GM18520 (cell line): ENCODE results near the gene LPP.

Experiments used
- ATAC-seq: cut with Tn5 transposase; IDR thresholded peaks from one replicate; pipeline ENCODE4 v1.9.1; 2021; ENCODE audit not compliant: unreplicated experiment

LPP gene

DNA sequence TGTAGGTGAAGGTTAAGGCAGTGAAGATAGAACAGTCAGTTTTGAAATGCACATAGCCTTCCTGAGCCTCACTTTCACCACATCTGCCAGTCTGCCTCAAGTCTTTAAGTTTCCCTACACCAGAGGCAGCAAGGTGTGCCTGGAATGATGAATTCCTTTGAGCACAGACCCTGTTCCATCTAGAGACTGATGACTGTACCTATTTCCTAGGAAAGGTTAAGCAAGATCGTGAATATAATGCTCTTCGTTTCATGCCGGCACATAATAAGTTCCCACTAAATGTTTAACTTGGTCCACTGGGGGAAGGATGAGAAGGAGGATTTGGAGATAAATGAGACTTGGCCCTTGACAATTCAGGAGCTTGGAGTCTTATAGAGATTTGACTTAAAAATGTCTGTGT lies 141.9 kb downstream of the LPP start:
- ATAC-seq, result no peak

- ATAC-seq, result no peak
These were observed 143.0 kb downstream of the LPP start for GRCh38 chr3:188296761-188297612.

DNA sequence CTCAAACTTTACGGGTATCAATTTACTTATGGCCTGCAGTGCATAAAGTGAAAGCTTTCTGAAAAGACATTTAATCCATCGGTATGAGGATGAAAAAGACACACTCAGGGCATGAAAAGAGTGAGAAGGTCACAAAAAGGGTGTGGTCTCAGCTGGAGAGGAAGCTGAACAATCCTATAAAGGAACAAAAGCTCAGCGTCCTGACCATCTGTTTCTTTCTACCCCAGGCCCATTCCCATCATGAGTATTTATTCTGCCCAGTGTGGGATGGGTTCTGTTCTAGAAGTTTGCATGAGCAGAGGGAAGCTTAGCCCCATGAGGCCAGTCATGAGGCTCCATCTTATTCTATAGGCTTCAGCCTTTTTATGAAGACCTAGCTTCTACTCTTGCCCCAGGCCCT lies 144.6 kb downstream of the LPP start:
- ATAC-seq, result no peak

DNA sequence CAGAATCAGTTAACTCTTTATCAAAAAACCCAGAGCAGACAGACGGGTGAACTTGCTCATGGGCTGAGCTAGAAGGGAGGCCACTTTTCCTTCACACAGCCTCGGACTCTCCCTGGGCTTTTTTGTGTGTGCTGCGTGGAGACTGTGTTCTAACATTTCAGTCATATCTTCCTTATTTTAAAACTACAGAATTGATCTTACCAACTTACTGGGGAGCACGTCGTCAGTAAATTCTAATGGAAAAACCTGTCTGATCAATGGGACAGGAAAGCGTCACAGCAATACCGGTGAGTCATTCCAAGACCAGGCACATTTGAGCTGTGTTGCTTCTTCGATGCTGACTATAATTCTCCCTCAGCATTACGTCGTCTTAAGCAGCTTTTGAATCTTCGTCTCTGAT lies 145.1 kb downstream of the LPP start:
- no peak for ATAC-seq

- ATAC-seq, result no peak
These were observed 145.8 kb downstream of the LPP start for GRCh38 chr3:188299708-188300107.

- no peak for ATAC-seq
These were observed 147.2 kb downstream of the LPP start for GRCh38 chr3:188301147-188301546.

GRCh38 chr3:188303286-188303799 lies 149.4 kb downstream of the LPP start:
- ATAC-seq, result no peak

DNA sequence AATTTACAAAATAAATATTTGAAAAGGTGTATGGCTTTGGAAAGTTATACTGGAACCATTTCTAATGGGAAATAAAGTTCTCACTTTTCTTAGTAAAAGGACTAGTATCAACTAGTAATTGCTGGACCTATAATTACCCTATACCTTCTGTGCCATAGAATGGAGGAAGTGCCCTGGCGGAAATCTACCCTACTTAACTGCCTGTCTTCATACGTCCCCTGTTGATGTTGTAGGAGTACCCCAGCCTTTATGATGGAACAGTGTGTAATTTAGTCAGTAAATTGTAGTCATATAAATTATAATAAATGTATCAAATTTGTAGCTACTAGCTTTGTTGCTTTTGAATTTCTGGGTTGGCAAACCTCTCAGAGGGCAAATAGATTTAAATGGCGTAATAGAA lies 149.9 kb downstream of the LPP start:
- ATAC-seq, result no peak

DNA sequence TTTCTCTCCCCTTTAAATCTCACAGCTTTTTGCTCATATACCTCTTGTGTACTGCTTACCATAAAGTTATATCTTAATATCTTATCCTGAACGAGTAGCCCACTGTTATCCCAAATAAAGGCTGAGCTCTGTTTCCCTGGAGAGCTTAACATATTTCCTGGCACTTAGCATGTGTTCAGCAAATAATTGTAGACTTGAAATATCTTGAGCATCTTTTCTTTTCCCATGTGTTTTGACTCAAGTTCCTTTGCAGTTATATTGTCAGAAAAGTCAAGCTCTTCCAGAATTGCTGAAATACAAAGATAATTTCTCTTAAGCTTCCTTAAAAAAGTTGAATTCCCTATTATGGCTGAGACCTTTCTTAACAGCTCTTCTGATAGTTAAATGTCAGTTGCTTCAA lies 150.5 kb downstream of the LPP start:
- ATAC-seq, result no peak

- ATAC-seq, result no peak
These were observed 151.3 kb downstream of the LPP start for GRCh38 chr3:188305220-188305619.

- no peak for ATAC-seq
These were observed 152.6 kb downstream of the LPP start for GRCh38 chr3:188306435-188307005.

GRCh38 chr3:188309437-188310269 lies 155.7 kb downstream of the LPP start:
- peak; percentile 88 for ATAC-seq

- no peak for ATAC-seq
These were observed 156.3 kb downstream of the LPP start for GRCh38 chr3:188310270-188310710.

- no peak for ATAC-seq
These were observed 161.6 kb downstream of the LPP start for GRCh38 chr3:188315553-188315952.

GRCh38 chr3:188316021-188316722 lies 162.2 kb downstream of the LPP start:
- ATAC-seq, result no peak

DNA sequence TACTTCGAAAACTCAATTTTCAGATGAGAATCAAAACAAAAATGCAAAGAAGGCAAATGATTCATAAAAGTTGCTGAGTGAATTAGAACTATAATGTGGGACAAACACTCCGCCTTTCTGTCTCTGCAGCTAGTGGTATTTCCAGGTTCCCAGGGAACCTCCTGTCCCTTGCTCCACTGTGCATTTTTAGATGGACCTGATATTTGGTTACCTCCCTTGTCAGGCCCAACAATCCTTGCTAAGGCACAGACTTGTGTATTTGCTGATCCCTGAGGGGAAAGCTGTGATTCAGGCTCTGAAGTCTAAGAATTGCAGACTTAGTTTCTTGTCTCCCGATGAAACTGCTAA lies 162.7 kb downstream of the LPP start:
- no peak for ATAC-seq

- ATAC-seq, result no peak
These were observed 165.6 kb downstream of the LPP start for GRCh38 chr3:188319569-188319968.

- ATAC-seq, result no peak
These were observed 166.8 kb downstream of the LPP start for GRCh38 chr3:188320757-188321156.

GRCh38 chr3:188321258-188321657 lies 167.3 kb downstream of the LPP start:
- no peak for ATAC-seq

- ATAC-seq, result no peak
These were observed 168.4 kb downstream of the LPP start for GRCh38 chr3:188322135-188322887.
